Lower leg skin (tissue), 3 donors: Measurements from ENCODE around the gene FLNC.

Source experiments
- POLR2A ChIP-seq, 2 donors: fragments of 450-650 bp; IDR thresholded peaks; one replicate each; pipeline ENCODE4 v1.6.1; 2016 to 2017; ENCODE audit warnings: antibody characterized with exemption in 2 of 2, mild to moderate bottlenecking in 1 of 2, moderate library complexity in 1 of 2
- TF ChIP-seq, protein P1 (sequence below), 3 donors: fragments of 450-650 bp; IDR thresholded peaks; one replicate each; pipeline ENCODE4 v1.5.1; 2016; ENCODE audit warnings: antibody characterized with exemption in 3 of 3, mild to moderate bottlenecking in 3 of 3, moderate library complexity in 2 of 3

- TF ChIP-seq, protein P1, sequence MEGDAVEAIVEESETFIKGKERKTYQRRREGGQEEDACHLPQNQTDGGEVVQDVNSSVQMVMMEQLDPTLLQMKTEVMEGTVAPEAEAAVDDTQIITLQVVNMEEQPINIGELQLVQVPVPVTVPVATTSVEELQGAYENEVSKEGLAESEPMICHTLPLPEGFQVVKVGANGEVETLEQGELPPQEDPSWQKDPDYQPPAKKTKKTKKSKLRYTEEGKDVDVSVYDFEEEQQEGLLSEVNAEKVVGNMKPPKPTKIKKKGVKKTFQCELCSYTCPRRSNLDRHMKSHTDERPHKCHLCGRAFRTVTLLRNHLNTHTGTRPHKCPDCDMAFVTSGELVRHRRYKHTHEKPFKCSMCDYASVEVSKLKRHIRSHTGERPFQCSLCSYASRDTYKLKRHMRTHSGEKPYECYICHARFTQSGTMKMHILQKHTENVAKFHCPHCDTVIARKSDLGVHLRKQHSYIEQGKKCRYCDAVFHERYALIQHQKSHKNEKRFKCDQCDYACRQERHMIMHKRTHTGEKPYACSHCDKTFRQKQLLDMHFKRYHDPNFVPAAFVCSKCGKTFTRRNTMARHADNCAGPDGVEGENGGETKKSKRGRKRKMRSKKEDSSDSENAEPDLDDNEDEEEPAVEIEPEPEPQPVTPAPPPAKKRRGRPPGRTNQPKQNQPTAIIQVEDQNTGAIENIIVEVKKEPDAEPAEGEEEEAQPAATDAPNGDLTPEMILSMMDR (IDR thresholded peaks at IDR 0.05), result no peak
- no peak for TF ChIP-seq POLR2A (IDR thresholded peaks at IDR 0.05)
Observed at GRCh38 chr7:128795129-128795528, 35.1 kb upstream of the FLNC start.
